Activated CD4-positive, CD25-positive, alpha-beta regulatory T cell (primary cell): ENCODE data around the gene PCDHGA4.
"Not testable (repeated sequence)": the region's sequence is repeated elsewhere in the genome, so short reads cannot be mapped to it uniquely, and the experiment has no call there.

ENCODE experiments used
- DNase-seq, 4 experiments: peaks; one replicate each; lab custom pipeline; 2025; lab: John Stamatoyannopoulos, UW

PCDHGA4 gene

GRCh38 chr5:141354900-141355469, at the start of gene PCDHGA4:
PCDHGA4 (plus strand) TSS chr5:141355021; CDS start chr5:141355108, 87 bp downstream.
- DNase-seq = no peak

GRCh38 chr5:141306630-141307029, 48.2 kb upstream of the PCDHGA4 start:
- DNase-seq = no peak

GRCh38 chr5:141313711-141314110, 41.1 kb upstream of the PCDHGA4 start:
- DNase-seq = no peak

- DNase-seq = not testable (repeated sequence)
Measured at GRCh38 chr5:141316963-141317362, 37.9 kb upstream of the PCDHGA4 start.

GRCh38 chr5:141319202-141319601, 35.6 kb upstream of the PCDHGA4 start:
- DNase-seq = no peak

- no peak for DNase-seq
Measured at GRCh38 chr5:141319699-141320098, 35.1 kb upstream of the PCDHGA4 start.

GRCh38 chr5:141320225-141321169, 34.3 kb upstream of the PCDHGA4 start, which contains the start of gene TAF7:
TAF7 (minus strand) TSS chr5:141320784; CDS start chr5:141320044, 740 bp downstream.
- DNase-seq = peak; percentile 79 to 85 (median 83)

GRCh38 chr5:141322261-141322660, 32.6 kb upstream of the PCDHGA4 start:
- DNase-seq = no peak

- peak; percentile 9 to 45 (median 33) for DNase-seq
Measured at GRCh38 chr5:141326088-141326854, 28.6 kb upstream of the PCDHGA4 start.

GRCh38 chr5:141328231-141328630, 26.6 kb upstream of the PCDHGA4 start:
- no peak for DNase-seq

- no peak for DNase-seq
Measured at GRCh38 chr5:141330299-141331080, 24.3 kb upstream of the PCDHGA4 start, which contains the start of gene PCDHGA1. PCDHGA1 (plus strand) TSS chr5:141330514.

GRCh38 chr5:141332571-141332970, 22.2 kb upstream of the PCDHGA4 start:
- DNase-seq = not testable (repeated sequence)

- no peak for DNase-seq
Measured at GRCh38 chr5:141338538-141339306, 16.1 kb upstream of the PCDHGA4 start, which contains the start of gene PCDHGA2. PCDHGA2 (plus strand) TSS chr5:141338760.

- not testable (repeated sequence) for DNase-seq
Measured at GRCh38 chr5:141340781-141341354, 14.0 kb upstream of the PCDHGA4 start.

- no peak for DNase-seq
Measured at GRCh38 chr5:141342773-141343172, 12.0 kb upstream of the PCDHGA4 start.

- DNase-seq = no peak
Measured at GRCh38 chr5:141343242-141343952, 11.4 kb upstream of the PCDHGA4 start, which contains the start of gene PCDHGA3. PCDHGA3 (plus strand) TSS chr5:141343829; CDS start chr5:141344034, 205 bp downstream.

- no peak for DNase-seq
Measured at GRCh38 chr5:141343953-141344463, 10.8 kb upstream of the PCDHGA4 start.

- DNase-seq = no peak
Measured at GRCh38 chr5:141345327-141345726, 9.5 kb upstream of the PCDHGA4 start.

GRCh38 chr5:141346017-141346416, 8.8 kb upstream of the PCDHGA4 start:
- not testable (repeated sequence) for DNase-seq
